H1 (cell line): ENCODE data around the gene TRHDE. TPM values are rescaled to one million over a fixed set of nuclear protein-coding genes. Genes with fewer than 3 reads are reported as not detected.

Experiments used
- CTCF ChIA-PET: fragments of 300-600 bp; sonication (Branson Sonifier 250); formaldehyde crosslinking; loops from one replicate; lab custom pipeline; 2021; ENCODE audit not compliant: partially characterized antibody; lab: Charles Lee
- POLR2A ChIA-PET: fragments of 300-600 bp; sonication (Branson Sonifier 250); formaldehyde crosslinking; loops from one replicate; lab custom pipeline; 2021; ENCODE audit warnings: inconsistent platforms; ENCODE audit not compliant: partially characterized antibody; lab: Charles Lee
- DNase-seq, 2 experiments: peaks; one replicate each; pipeline versions ENCODE4 v3.0.0 to v3.0.0-alpha.2; 2010 to 2022; ENCODE audit warnings: low spot score in 2 of 2, low read depth in 1 of 2, mixed read lengths in 1 of 2
- FAIRE-seq: peaks from 2 replicates; lab custom pipeline; 2011; peaks lifted over from hg19 to GRCh38; lab: Jason Lieb, UNC
- H2AFZ ChIP-seq: 2 replicates; pipeline ENCODE4 v1.8.1; 2012; ENCODE audit warnings: low read length, inconsistent platforms
- H2AK5ac ChIP-seq: 2 replicates; pipeline ENCODE4 v1.6.1; 2013; ENCODE audit warnings: low read depth, low read length
- H2BK120ac ChIP-seq: replicated peaks from 2 replicates; pipeline ENCODE3; 2013; ENCODE audit warnings: low read depth, low read length, inconsistent platforms
- H2BK12ac ChIP-seq: 2 replicates; pipeline ENCODE4 v1.6.1; 2013; ENCODE audit warnings: low read depth, low read length
- H2BK15ac ChIP-seq: 2 replicates; pipeline ENCODE4 v1.6.1; 2013; ENCODE audit warnings: low read length
- H2BK20ac ChIP-seq: 2 replicates; pipeline ENCODE4 v1.6.1; 2013; ENCODE audit warnings: low read length
- H2BK5ac ChIP-seq: 2 replicates; pipeline ENCODE4 v1.6.1; 2013; ENCODE audit warnings: low read depth, low read length
- H3K14ac ChIP-seq: 2 replicates; pipeline ENCODE4 v1.6.1; 2013; ENCODE audit warnings: inconsistent platforms; ENCODE audit not compliant: insufficient read length
- H3K18ac ChIP-seq: 2 replicates; pipeline ENCODE4 v1.6.1; 2013; ENCODE audit warnings: low read length; ENCODE audit errors: extremely low read depth
- H3K23ac ChIP-seq: 2 replicates; pipeline ENCODE4 v1.6.1; 2013; ENCODE audit warnings: inconsistent platforms; ENCODE audit not compliant: insufficient read length
- H3K23me2 ChIP-seq: 2 replicates; pipeline ENCODE4 v1.6.1; 2013; ENCODE audit warnings: low read depth, low read length
- H3K27ac ChIP-seq: 2 replicates; pipeline ENCODE4 v1.6.1; 2011; ENCODE audit warnings: low read depth, low read length, inconsistent platforms
- H3K27me3 ChIP-seq, 4 experiments: replicated peaks in 1 of 4; 1 replicate in 1 of 4; 2 replicates in 3 of 4; pipeline versions ENCODE4 v1.6.1 to v1.8.1; 2011 to 2013; ENCODE audit warnings: low read length in 3 of 4, mild to moderate bottlenecking in 3 of 4, inconsistent platforms in 2 of 4, mixed read lengths in 2 of 4, moderate library complexity in 1 of 4; ENCODE audit not compliant: control insufficient read depth in 3 of 4, insufficient read depth in 3 of 4; ENCODE audit errors: extremely low read depth in 1 of 4
- H3K36me3 ChIP-seq, 4 experiments: 2 replicates each; pipeline versions ENCODE4 v1.6.1 to v1.8.1; 2011 to 2013; ENCODE audit warnings: mild to moderate bottlenecking in 4 of 4, low read length in 3 of 4, moderate library complexity in 2 of 4, control low read depth in 1 of 4, inconsistent platforms in 1 of 4; ENCODE audit not compliant: insufficient read depth in 4 of 4, control insufficient read depth in 2 of 4
- H3K4ac ChIP-seq: replicated peaks from 2 replicates; pipeline ENCODE3; 2013; ENCODE audit warnings: low read length, low read depth, mixed read lengths, inconsistent platforms; ENCODE audit not compliant: insufficient read length
- H3K4me1 ChIP-seq, 4 experiments: replicated peaks in 1 of 4; 1 replicate in 1 of 4; 2 replicates in 3 of 4; pipeline versions ENCODE4 v1.6.1 to v1.8.1; 2011 to 2013; ENCODE audit warnings: low read length in 3 of 4, inconsistent platforms in 2 of 4, mixed read lengths in 1 of 4; ENCODE audit not compliant: insufficient read depth in 4 of 4, control insufficient read depth in 3 of 4
- H3K4me2 ChIP-seq, 2 experiments: 2 replicates each; pipeline versions ENCODE4 v1.6.1 to v1.8.1; 2011 to 2013; ENCODE audit warnings: low read depth in 2 of 2, low read length in 2 of 2, control low read depth in 1 of 2, inconsistent platforms in 1 of 2, mild to moderate bottlenecking in 1 of 2; ENCODE audit not compliant: insufficient read depth in 1 of 2
- H3K4me3 ChIP-seq, 4 experiments: fragments of 200-600, 300-600 bp in 1 of 4; sonication (generic), shearing (Covaris generic), sonication (Bioruptor Twin) in 1 of 4; 2 replicates each; pipeline versions ENCODE4 v1.5.1 to v1.8.1; 2011 to 2016; ENCODE audit warnings: low read length in 4 of 4, low read depth in 3 of 4, control low read depth in 2 of 4, inconsistent platforms in 2 of 4, mild to moderate bottlenecking in 2 of 4, mixed read lengths in 1 of 4, moderate library complexity in 1 of 4; ENCODE audit not compliant: insufficient read depth in 2 of 4; ENCODE audit errors: extremely low read depth in 1 of 4
- H3K56ac ChIP-seq: replicated peaks from 2 replicates; pipeline ENCODE3; 2013; ENCODE audit warnings: low read depth, mild to moderate bottlenecking, mixed read lengths, low read length, inconsistent platforms; ENCODE audit not compliant: insufficient read length
- H3K79me1 ChIP-seq: 2 replicates; pipeline ENCODE4 v1.6.1; 2013; ENCODE audit warnings: low read depth, low read length, control low read depth
- H3K79me2 ChIP-seq, 2 experiments: 2 replicates each; pipeline versions ENCODE4 v1.6.1 to v1.8.1; 2012 to 2013; ENCODE audit warnings: low read length in 2 of 2, mild to moderate bottlenecking in 2 of 2, inconsistent platforms in 1 of 2; ENCODE audit not compliant: insufficient read depth in 2 of 2, control insufficient read depth in 1 of 2
- H3K9ac ChIP-seq, 4 experiments: replicated peaks in 1 of 4; 1 replicate in 1 of 4; 2 replicates in 3 of 4; pipeline versions ENCODE4 v1.6.1 to v1.8.1; 2011 to 2013; ENCODE audit warnings: low read depth in 3 of 4, low read length in 3 of 4, control low read depth in 2 of 4, mild to moderate bottlenecking in 2 of 4, moderate library complexity in 2 of 4, inconsistent platforms in 1 of 4; ENCODE audit errors: extremely low read depth in 1 of 4
- H3K9me3 ChIP-seq, 2 experiments: 2 replicates each; pipeline versions ENCODE4 v1.6.1 to v1.8.1; 2012 to 2013; ENCODE audit warnings: mild to moderate bottlenecking in 2 of 2, moderate library complexity in 2 of 2, control low read depth in 1 of 2, inconsistent platforms in 1 of 2, low read depth in 1 of 2, low read length in 1 of 2, mixed read lengths in 1 of 2; ENCODE audit not compliant: insufficient read depth in 2 of 2
- H4K20me1 ChIP-seq, 2 experiments: replicated peaks in 1 of 2; 2 replicates each; pipeline versions ENCODE3 to v1.8.1; 2011 to 2013; ENCODE audit warnings: inconsistent platforms in 2 of 2, low read length in 2 of 2, mild to moderate bottlenecking in 1 of 2; ENCODE audit not compliant: insufficient read depth in 2 of 2, control insufficient read depth in 1 of 2
- H4K5ac ChIP-seq: 2 replicates; pipeline ENCODE4 v1.6.1; 2013; ENCODE audit warnings: low read length, low read depth, mixed read lengths, inconsistent platforms; ENCODE audit not compliant: insufficient read length
- H4K8ac ChIP-seq: 2 replicates; pipeline ENCODE4 v1.8.0; 2013; ENCODE audit warnings: mild to moderate bottlenecking, moderate library complexity, low read length, inconsistent platforms; ENCODE audit not compliant: insufficient read depth; ENCODE audit errors: extremely low read depth
- H4K91ac ChIP-seq: replicated peaks from 2 replicates; pipeline ENCODE3; 2013; ENCODE audit warnings: low read length, mixed read lengths, inconsistent platforms; ENCODE audit not compliant: insufficient read length
- BCL11A ChIP-seq, 2 experiments: IDR thresholded peaks; one replicate each; pipeline ENCODE4 v1.6.1; 2011; ENCODE audit warnings: low read depth in 2 of 2, low read length in 2 of 2, mild to moderate bottlenecking in 2 of 2
- WGBS, 2 experiments: shearing (Covaris generic) in 1 of 2; methylation state at CpG; one replicate each; pipeline versions ENCODE4 v1.1.6 to v1.1.7; 2013 to 2015; ENCODE audit warnings: low lambda C conversion rate in 2 of 2, mixed read lengths in 2 of 2, inconsistent platforms in 1 of 2, low coverage in 1 of 2, missing lambda C conversion rate in 1 of 2; ENCODE audit not compliant: insufficient replicate concordance in 2 of 2, insufficient coverage in 1 of 2, insufficient read length in 1 of 2; ENCODE audit errors: extremely low coverage in 1 of 2, missing lambda C conversion rate in 1 of 2; 5-methylcytosine and 5-hydroxymethylcytosine counted together
- polyA plus RNA-seq, 7 experiments: library from polyadenylated mRNA; depleted of rRNA in 3 of 7; stranded (reverse) in 5 of 7; unstranded in 2 of 7; fragments of >200 nt in 5 of 7; fragments of 200-250 nt in 2 of 7; gene quantifications; 1 replicate in 5 of 7; 2 replicates in 1 of 7; 4 replicates in 1 of 7; pipeline versions ENCODE4 v1.2.1 to v1.2.3, GENCODE V29; 2011 to 2013; ENCODE audit warnings: missing spikeins in 2 of 7, mixed read lengths in 2 of 7
- total RNA-seq: library from RNA; stranded (reverse); fragmentation: NEBNext Ultra II Directional; extraction: Animal tissue kit (Norgen Biotek cat#: 25700); gene quantifications from 2 replicates; pipeline ENCODE4 v1.2.1, GENCODE V29; 2021

TRHDE gene
- total and polyA plus RNA-seq, 2 of the 8 experiments (the other 6 are each of a cell fraction or from before 2014, with no cell fraction given): 1.3 to 5.0 TPM

DNA sequence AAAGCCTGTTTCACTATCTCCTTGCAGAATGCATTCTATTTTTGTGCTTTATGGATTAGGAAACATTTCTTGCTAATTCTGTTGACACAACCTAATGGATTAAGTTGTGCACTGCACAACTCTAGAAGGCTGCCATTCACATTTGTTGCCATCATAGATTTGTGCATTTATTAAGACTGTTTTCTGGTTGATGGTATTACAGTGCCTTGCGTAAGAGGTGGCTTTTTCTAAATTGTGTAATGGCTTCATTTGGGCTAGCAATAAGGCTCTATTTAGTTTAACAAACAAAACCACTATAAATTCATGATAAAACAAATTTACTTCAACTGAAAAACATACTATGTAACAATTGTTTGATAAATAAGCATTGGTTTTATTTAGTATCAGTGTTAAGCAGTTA, 175.9 kb downstream of the TRHDE start:
- Histone ChIP-seq H4K91ac (no peak overlapping the region), H4K8ac (no peak overlapping the region), H2AK5ac (no peak overlapping the region), H2BK20ac (no peak overlapping the region), H3K4me3 (no peak overlapping the region), H3K27ac (no peak overlapping the region), H2BK120ac (no peak overlapping the region), H3K56ac (no peak overlapping the region), H2AFZ (no peak overlapping the region), H3K4ac (no peak overlapping the region), H4K5ac (no peak overlapping the region), H3K4me2 (no peak overlapping the region), H2BK5ac (no peak overlapping the region), H3K36me3 (no peaks in the 10 kb centered on the region), H3K14ac (no peak overlapping the region), H3K27me3 (no peaks in the 10 kb centered on the region), H3K9ac (no peak overlapping the region), H3K79me1 (no peaks in the 10 kb centered on the region), H3K9me3 (peaks cover 3 to 8% of the 10 kb centered on the region in 2 experiments; a peak in 3 of 4 replicates), H3K79me2 (no peaks in the 10 kb centered on the region), H4K20me1 (no peaks in the 10 kb centered on the region), H3K4me1 (peaks cover 0 to 9% (median 1%) of the 10 kb centered on the region in 4 experiments; a peak in 3 of 7 replicates), H2BK15ac (no peak overlapping the region), H2BK12ac (no peak overlapping the region), H3K23me2 (no peaks in the 10 kb centered on the region), H3K18ac (no peak overlapping the region), H3K23ac (no peak overlapping the region)
- DNase-seq (no peak), FAIRE-seq (no peak)
- 95% methylated on average over 1 of the region's 1 CpG; no CpG with 5 or more reads in 1 of the 2 experiments for WGBS, 2 experiments
- CTCF ChIA-PET: no interaction called here
- POLR2A ChIA-PET: no interaction called here
- TF ChIP-seq BCL11A (IDR thresholded peaks at IDR 0.05; ENCODE audit: low read depth in 2 of 2, low read length in 2 of 2): no peak
- TF ChIP-seq, all 59 proteins: peak for 0
